ENCODE data around the gene KIF23. TPM values are rescaled to one million over a fixed set of nuclear protein-coding genes. Genes with fewer than 3 reads are reported as not detected.
"Not testable (repeated sequence)": the region's sequence is repeated elsewhere in the genome, so short reads cannot be mapped to it uniquely, and the experiment has no call there.

KIF23 gene
- 48.8 TPM for polyA plus RNA-seq (2013, experiment 1 of 2)
- 52.0 TPM for polyA plus RNA-seq (2013, experiment 2 of 2)

DNA sequence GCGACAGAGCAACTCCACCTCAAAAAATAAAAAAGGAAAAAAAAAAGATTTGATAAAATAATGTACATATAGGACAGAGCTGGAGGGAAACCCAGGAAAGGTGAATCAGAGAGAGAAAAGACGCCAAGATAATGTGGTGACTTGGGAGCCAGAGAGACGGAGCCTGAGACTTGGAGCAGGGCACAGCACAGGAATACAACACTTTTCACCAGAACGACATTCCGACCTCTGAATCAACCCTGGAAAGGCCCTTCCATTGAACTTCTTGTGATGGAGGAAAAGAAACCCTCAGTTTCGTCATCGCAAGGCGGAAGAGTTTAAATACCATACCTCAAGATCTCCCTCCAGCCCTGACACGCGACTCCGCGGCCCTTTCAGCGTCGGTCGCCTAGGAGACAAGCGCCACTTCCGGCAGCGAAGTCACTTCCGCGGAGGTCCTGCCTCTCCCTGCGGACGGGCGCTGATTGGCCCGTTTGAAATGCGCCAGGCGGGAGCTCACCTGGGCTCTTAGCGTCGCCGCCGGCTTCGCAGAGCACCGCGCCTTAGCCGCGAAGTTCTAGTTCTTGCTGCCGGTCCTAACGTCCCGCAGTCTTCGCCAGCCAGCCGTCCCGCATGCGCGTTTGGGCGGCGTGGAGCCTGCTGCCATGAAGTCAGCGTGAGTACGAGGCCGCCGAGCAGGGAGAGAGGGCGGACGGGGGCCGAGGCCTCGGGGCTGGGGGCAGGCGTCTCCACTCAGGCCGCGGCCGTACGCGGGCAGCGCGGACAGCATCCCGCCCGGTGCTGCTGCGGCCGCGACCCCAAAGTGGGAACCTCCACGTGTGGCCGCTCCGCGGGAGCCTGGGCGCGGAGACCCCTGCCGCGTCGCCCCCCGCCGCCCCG is at the start of gene KIF23:
Gene KIF23, plus strand, starts transcription at position 528 of the 879 bp plus-strand sequence. Its CDS starts 117 bp downstream, at position 645.
- Histone ChIP-seq H3K4me1 (ENCODE audit: insufficient read depth, low read length) (peaks cover 9% of the 10 kb centered on the region), H3K36me3 (ENCODE audit: insufficient read depth, low read length) (peaks cover 31% of the 10 kb centered on the region), H3K27me3 (ENCODE audit: insufficient read depth, low read length) (0 out of 2 replicates have a peak, but pooled peaks cover 2% of the 10 kb centered on the region), H3K9me3 (ENCODE audit: insufficient read depth, low read depth, low read length) (no peaks in the 10 kb centered on the region), H3K9ac (ENCODE audit: low read depth, low read length) (peak within 1 kb of the TSS; percentile 79), H3K27ac (ENCODE audit: low read depth, low read length) (peak within 1 kb of the TSS; percentile 92), H3K4me3 (ENCODE audit: low read length) (peak within 1 kb of the TSS; percentile 83)
- under 1% methylated on average over 77 of the region's 78 CpGs for WGBS

DNA sequence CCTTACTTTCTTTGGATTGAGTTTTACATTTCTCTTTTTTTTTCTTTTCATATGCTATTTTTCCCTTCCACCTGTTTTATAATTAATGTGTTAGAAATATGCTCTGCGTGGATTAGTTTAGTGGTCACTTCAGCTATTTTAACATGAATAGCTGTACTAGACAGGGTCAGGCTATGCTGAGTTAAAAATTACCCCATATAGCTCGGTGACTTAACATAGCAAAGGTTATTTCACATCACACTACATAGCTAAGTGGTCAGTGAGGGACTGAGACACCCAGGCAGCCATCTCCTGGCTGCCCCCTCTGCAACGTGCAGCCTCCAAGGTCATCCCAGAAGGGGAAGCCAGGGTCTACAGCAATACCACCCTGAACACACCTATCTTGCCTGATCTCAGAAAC is 46.9 kb upstream of the KIF23 start:
- H3K4me3 ChIP-seq (ENCODE audit: low read length), result no peak overlapping the region
- no peak overlapping the region for H3K9ac ChIP-seq (ENCODE audit: low read depth, low read length)
- 89% methylated on average over 2 of the region's 3 CpGs for WGBS

DNA sequence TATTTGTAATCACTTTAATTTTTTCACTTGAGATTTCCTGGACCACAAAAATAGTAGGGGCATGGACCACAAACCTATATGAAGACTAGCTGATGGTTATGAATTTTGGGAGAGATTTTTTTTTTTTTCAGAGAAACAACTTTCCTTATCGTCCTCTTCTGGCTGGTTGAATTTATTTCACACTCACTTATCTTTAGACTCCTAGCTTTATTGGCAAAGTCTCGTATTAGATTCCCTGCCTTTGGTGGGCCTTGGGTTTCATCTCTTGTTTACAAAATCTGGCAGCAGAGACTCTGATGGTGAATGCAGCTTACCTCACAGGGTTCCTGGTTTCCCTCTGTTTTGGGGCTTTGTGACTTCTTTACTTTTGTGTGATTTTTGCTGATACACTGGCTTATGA is 44.5 kb upstream of the KIF23 start:
- Histone ChIP-seq H3K4me3 (ENCODE audit: low read length) (no peak overlapping the region), H3K27ac (ENCODE audit: low read depth, low read length) (no peak overlapping the region), H3K4me1 (ENCODE audit: insufficient read depth, low read length) (no peaks in the 10 kb centered on the region), H3K27me3 (ENCODE audit: insufficient read depth, low read length) (no peaks in the 10 kb centered on the region), H3K36me3 (ENCODE audit: insufficient read depth, low read length) (no peaks in the 10 kb centered on the region), H3K9ac (ENCODE audit: low read depth, low read length) (no peak overlapping the region), H3K9me3 (ENCODE audit: insufficient read depth, low read depth, low read length) (no peaks in the 10 kb centered on the region)
- 90% methylated on average over 2 of the region's 2 CpGs for WGBS

More for the DNA sequence above, 46.9 kb upstream of the KIF23 start:
- H3K27me3 ChIP-seq (ENCODE audit: insufficient read depth, low read length), result no peaks in the 10 kb centered on the region
- no peaks in the 10 kb centered on the region for H3K36me3 ChIP-seq (ENCODE audit: insufficient read depth, low read length)
- no peak overlapping the region for H3K27ac ChIP-seq (ENCODE audit: low read depth, low read length)
- H3K9me3 ChIP-seq (ENCODE audit: insufficient read depth, low read depth, low read length), result no peaks in the 10 kb centered on the region
- H3K4me1 ChIP-seq (ENCODE audit: insufficient read depth, low read length), result no peaks in the 10 kb centered on the region

- no peak overlapping the region for H3K27ac ChIP-seq (ENCODE audit: low read depth, low read length)
- H3K36me3 ChIP-seq (ENCODE audit: insufficient read depth, low read length), result no peaks in the 10 kb centered on the region
- H3K27me3 ChIP-seq (ENCODE audit: insufficient read depth, low read length), result no peaks in the 10 kb centered on the region
- WGBS, result 95% methylated on average over 6 of the region's 6 CpGs
- H3K9me3 ChIP-seq (ENCODE audit: insufficient read depth, low read depth, low read length), result no peaks in the 10 kb centered on the region
- no peak overlapping the region for H3K4me3 ChIP-seq (ENCODE audit: low read length)
- no peak overlapping the region for H3K9ac ChIP-seq (ENCODE audit: low read depth, low read length)
- no peaks in the 10 kb centered on the region for H3K4me1 ChIP-seq (ENCODE audit: insufficient read depth, low read length)
Observed at GRCh38 chr15:69373406-69373805, 40.7 kb upstream of the KIF23 start.

GRCh38 chr15:69375151-69375790 is 38.9 kb upstream of the KIF23 start:
- Histone ChIP-seq H3K9ac (ENCODE audit: low read depth, low read length) (no peak overlapping the region), H3K27me3 (ENCODE audit: insufficient read depth, low read length) (no peaks in the 10 kb centered on the region), H3K36me3 (ENCODE audit: insufficient read depth, low read length) (no peaks in the 10 kb centered on the region), H3K9me3 (ENCODE audit: insufficient read depth, low read depth, low read length) (no peaks in the 10 kb centered on the region), H3K4me3 (ENCODE audit: low read length) (no peak overlapping the region), H3K4me1 (ENCODE audit: insufficient read depth, low read length) (no peaks in the 10 kb centered on the region), H3K27ac (ENCODE audit: low read depth, low read length) (no peak overlapping the region)
- WGBS, result 93% methylated on average over 8 of the region's 8 CpGs

DNA sequence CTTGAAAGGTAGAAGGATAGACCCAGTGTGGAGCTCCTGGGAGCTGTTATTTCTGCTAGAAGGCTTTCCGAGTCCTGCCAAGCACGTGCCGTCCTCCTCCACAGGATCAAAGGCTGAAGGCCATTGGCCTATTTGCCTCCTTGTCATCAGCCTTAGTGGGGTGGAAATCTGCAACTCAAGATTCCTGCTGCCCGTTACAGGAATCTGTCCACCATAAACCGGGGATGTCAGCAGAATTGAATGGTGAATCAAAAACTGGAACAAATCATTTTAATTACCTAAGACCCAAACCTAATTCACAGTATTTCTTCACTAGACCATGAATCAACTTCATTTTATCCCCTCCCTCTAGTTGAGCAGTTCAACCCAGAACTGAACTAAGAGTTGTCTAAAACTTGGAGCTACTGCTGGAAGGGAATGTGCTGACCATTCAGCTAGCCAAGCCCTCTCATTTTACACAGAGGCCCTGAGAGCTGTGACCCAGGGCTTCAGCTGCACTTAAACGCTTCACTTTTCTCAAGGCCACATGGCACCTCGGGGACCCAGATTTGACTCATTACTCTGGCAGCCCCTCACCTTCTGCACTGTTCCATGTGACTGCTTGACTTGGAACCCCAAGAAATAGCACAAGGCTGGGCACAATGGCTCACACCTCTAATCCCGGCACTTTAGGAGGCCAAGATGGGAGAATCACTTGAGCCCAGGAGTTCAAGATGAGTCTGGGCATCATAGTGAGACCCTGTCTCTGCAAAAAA is 36.8 kb upstream of the KIF23 start:
- WGBS, result 89% methylated on average over 8 of the region's 8 CpGs

DNA sequence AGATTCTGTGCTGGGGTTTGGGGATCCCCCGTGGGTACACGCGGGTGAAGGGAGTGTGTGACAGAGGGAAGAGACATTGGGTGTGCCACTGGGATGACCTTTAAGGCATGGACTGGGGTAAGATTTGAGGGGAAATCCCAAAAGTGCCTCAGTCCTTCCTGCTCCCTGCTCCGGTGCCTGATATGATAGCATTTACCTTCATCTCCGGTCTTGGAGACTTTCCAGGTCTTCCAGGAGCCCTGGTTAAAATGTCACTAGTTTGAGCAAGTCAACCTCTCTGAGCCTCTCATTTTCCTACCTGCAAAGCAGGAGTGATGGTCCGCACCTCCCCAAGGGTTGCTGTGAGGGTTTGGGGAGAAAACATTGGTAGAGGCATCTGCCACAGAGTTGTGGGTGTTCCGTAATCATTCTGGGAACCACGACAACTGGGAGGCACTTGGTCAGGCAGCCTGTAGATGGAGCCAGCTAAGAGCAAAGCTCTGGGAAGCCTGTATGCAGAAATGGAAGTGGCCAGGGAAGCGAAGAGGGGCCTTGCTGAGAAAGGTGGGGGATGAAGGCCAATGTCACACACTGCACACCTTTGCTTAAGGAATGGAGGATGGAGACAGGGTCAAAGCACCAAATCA is 33.9 kb upstream of the KIF23 start:
- Histone ChIP-seq H3K27ac (ENCODE audit: low read depth, low read length) (no peak overlapping the region), H3K9ac (ENCODE audit: low read depth, low read length) (no peak overlapping the region), H3K36me3 (ENCODE audit: insufficient read depth, low read length) (no peaks in the 10 kb centered on the region), H3K4me1 (ENCODE audit: insufficient read depth, low read length) (no peaks in the 10 kb centered on the region), H3K9me3 (ENCODE audit: insufficient read depth, low read depth, low read length) (no peaks in the 10 kb centered on the region), H3K27me3 (ENCODE audit: insufficient read depth, low read length) (no peaks in the 10 kb centered on the region), H3K4me3 (ENCODE audit: low read length) (no peak overlapping the region)
- 70% methylated on average over 9 of the region's 9 CpGs for WGBS

More for the DNA sequence above, 36.8 kb upstream of the KIF23 start:
- H3K9me3 ChIP-seq (ENCODE audit: insufficient read depth, low read depth, low read length), result no peaks in the 10 kb centered on the region
- H3K27me3 ChIP-seq (ENCODE audit: insufficient read depth, low read length), result no peaks in the 10 kb centered on the region
- H3K4me1 ChIP-seq (ENCODE audit: insufficient read depth, low read length), result no peaks in the 10 kb centered on the region
- no peaks in the 10 kb centered on the region for H3K36me3 ChIP-seq (ENCODE audit: insufficient read depth, low read length)
- no peak overlapping the region for H3K9ac ChIP-seq (ENCODE audit: low read depth, low read length)
- no peak overlapping the region for H3K4me3 ChIP-seq (ENCODE audit: low read length)
- no peak overlapping the region for H3K27ac ChIP-seq (ENCODE audit: low read depth, low read length)

GRCh38 chr15:69380726-69381105 is 33.4 kb upstream of the KIF23 start:
- no peaks in the 10 kb centered on the region for H3K36me3 ChIP-seq (ENCODE audit: insufficient read depth, low read length)
- H3K9me3 ChIP-seq (ENCODE audit: insufficient read depth, low read depth, low read length), result no peaks in the 10 kb centered on the region
- no peak overlapping the region for H3K9ac ChIP-seq (ENCODE audit: low read depth, low read length)
- no peaks in the 10 kb centered on the region for H3K4me1 ChIP-seq (ENCODE audit: insufficient read depth, low read length)
- no peak overlapping the region for H3K27ac ChIP-seq (ENCODE audit: low read depth, low read length)
- H3K4me3 ChIP-seq (ENCODE audit: low read length), result no peak overlapping the region
- no peaks in the 10 kb centered on the region for H3K27me3 ChIP-seq (ENCODE audit: insufficient read depth, low read length)
- 95% methylated on average over 10 of the region's 10 CpGs for WGBS

- not testable (repeated sequence) for H3K9ac ChIP-seq (ENCODE audit: low read depth, low read length); H3K9me3 ChIP-seq (ENCODE audit: insufficient read depth, low read depth, low read length); H3K27me3 ChIP-seq (ENCODE audit: insufficient read depth, low read length); H3K4me3 ChIP-seq (ENCODE audit: low read length); H3K27ac ChIP-seq (ENCODE audit: low read depth, low read length); H3K36me3 ChIP-seq (ENCODE audit: insufficient read depth, low read length); H3K4me1 ChIP-seq (ENCODE audit: insufficient read depth, low read length)
- 94% methylated on average over 10 of the region's 10 CpGs for WGBS
Observed at GRCh38 chr15:69382176-69382575, 32.0 kb upstream of the KIF23 start.

- 92% methylated on average over 11 of the region's 18 CpGs for WGBS
- not testable (repeated sequence) for H3K4me3 ChIP-seq (ENCODE audit: low read length); H3K36me3 ChIP-seq (ENCODE audit: insufficient read depth, low read length); H3K27me3 ChIP-seq (ENCODE audit: insufficient read depth, low read length); H3K4me1 ChIP-seq (ENCODE audit: insufficient read depth, low read length); H3K27ac ChIP-seq (ENCODE audit: low read depth, low read length); H3K9me3 ChIP-seq (ENCODE audit: insufficient read depth, low read depth, low read length); H3K9ac ChIP-seq (ENCODE audit: low read depth, low read length)
Observed at GRCh38 chr15:69384066-69384465, 30.1 kb upstream of the KIF23 start.
